ENCODE data around the gene HTATSF1.

HTATSF1 gene

GRCh38 chrX:136542281-136542680 is 44.9 kb downstream of the HTATSF1 start:
- Histone ChIP-seq H3K36me3 (ENCODE audit: insufficient read depth, low read length) (no peaks in the 10 kb centered on the region), H3K9ac (ENCODE audit: low read depth, low read length, poor library complexity, severe bottlenecking) (no peak overlapping the region), H4K20me1 (ENCODE audit: insufficient read depth, low read length, poor library complexity, severe bottlenecking) (no peaks in the 10 kb centered on the region), H3K9me3 (ENCODE audit: insufficient read depth, low read depth, low read length) (no peaks in the 10 kb centered on the region), H3K79me2 (ENCODE audit: insufficient read depth, low read length) (no peaks in the 10 kb centered on the region), H3K4me1 (ENCODE audit: insufficient read depth, low read length, poor library complexity, severe bottlenecking) (no peaks in the 10 kb centered on the region), H3K9me2 (replicated peaks; ENCODE audit: low read depth, low read length) (no peaks in the 10 kb centered on the region), H3K4me3 (ENCODE audit: low read length, poor library complexity, severe bottlenecking) (no peak overlapping the region), H3K27me3 (ENCODE audit: insufficient read depth, low read length, poor library complexity, severe bottlenecking) (no peaks in the 10 kb centered on the region), H3F3A (ENCODE audit: low read depth) (no peaks in the 10 kb centered on the region), H2AFZ (ENCODE audit: low read length) (no peak overlapping the region), H3K4me2 (ENCODE audit: low read depth, low read length, poor library complexity, severe bottlenecking) (no peak overlapping the region)
- no peak for TF ChIP-seq EZH2phosphoT487 (IDR thresholded peaks at IDR 0.05; ENCODE audit: borderline replicate concordance)
- TF ChIP-seq, protein P1, sequence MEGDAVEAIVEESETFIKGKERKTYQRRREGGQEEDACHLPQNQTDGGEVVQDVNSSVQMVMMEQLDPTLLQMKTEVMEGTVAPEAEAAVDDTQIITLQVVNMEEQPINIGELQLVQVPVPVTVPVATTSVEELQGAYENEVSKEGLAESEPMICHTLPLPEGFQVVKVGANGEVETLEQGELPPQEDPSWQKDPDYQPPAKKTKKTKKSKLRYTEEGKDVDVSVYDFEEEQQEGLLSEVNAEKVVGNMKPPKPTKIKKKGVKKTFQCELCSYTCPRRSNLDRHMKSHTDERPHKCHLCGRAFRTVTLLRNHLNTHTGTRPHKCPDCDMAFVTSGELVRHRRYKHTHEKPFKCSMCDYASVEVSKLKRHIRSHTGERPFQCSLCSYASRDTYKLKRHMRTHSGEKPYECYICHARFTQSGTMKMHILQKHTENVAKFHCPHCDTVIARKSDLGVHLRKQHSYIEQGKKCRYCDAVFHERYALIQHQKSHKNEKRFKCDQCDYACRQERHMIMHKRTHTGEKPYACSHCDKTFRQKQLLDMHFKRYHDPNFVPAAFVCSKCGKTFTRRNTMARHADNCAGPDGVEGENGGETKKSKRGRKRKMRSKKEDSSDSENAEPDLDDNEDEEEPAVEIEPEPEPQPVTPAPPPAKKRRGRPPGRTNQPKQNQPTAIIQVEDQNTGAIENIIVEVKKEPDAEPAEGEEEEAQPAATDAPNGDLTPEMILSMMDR (conservative IDR thresholded peaks at IDR 0.05; ENCODE audit: low read length): no peak

GRCh38 chrX:136546371-136546781 is 49.0 kb downstream of the HTATSF1 start:
- Histone ChIP-seq H3K4me3 (ENCODE audit: low read length, poor library complexity, severe bottlenecking) (no peak overlapping the region), H3K4me2 (ENCODE audit: low read depth, low read length, poor library complexity, severe bottlenecking) (no peak overlapping the region), H3K27me3 (ENCODE audit: insufficient read depth, low read length, poor library complexity, severe bottlenecking) (no peaks in the 10 kb centered on the region), H3K9ac (ENCODE audit: low read depth, low read length, poor library complexity, severe bottlenecking) (no peak overlapping the region), H3K36me3 (ENCODE audit: insufficient read depth, low read length) (no peaks in the 10 kb centered on the region), H3K4me1 (ENCODE audit: insufficient read depth, low read length, poor library complexity, severe bottlenecking) (no peaks in the 10 kb centered on the region), H2AFZ (ENCODE audit: low read length) (no peak overlapping the region), H3K9me3 (ENCODE audit: insufficient read depth, low read depth, low read length) (no peaks in the 10 kb centered on the region), H4K20me1 (ENCODE audit: insufficient read depth, low read length, poor library complexity, severe bottlenecking) (no peaks in the 10 kb centered on the region), H3K9me2 (replicated peaks; ENCODE audit: low read depth, low read length) (no peaks in the 10 kb centered on the region), H3F3A (ENCODE audit: low read depth) (no peaks in the 10 kb centered on the region), H3K79me2 (ENCODE audit: insufficient read depth, low read length) (no peaks in the 10 kb centered on the region)
- no peak for TF ChIP-seq EZH2phosphoT487 (IDR thresholded peaks at IDR 0.05; ENCODE audit: borderline replicate concordance)
- TF ChIP-seq, protein P1 (conservative IDR thresholded peaks at IDR 0.05; ENCODE audit: low read length): no peak

DNA sequence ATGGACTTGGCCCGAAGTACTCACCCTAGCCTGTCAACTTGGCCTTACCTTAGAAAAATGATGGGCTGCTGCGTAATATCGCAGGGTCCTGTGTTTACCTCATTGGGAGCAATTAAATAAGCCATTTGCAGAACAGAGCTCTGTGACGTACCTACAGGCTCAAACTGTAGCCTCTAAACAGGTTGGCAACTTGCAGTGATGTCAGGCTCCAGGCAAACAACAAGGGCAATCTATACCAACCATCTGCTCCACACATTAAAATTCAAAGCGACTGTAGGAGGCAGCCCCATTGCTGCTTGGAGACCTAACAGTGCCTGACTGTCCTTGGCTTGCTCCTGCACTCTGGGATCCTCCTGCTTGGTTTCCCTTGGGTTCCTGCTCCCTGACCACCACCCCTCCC is 51.8 kb downstream of the HTATSF1 start:
- Histone ChIP-seq H3K27me3 (ENCODE audit: insufficient read depth, low read length, poor library complexity, severe bottlenecking) (no peaks in the 10 kb centered on the region), H3K9me2 (replicated peaks; ENCODE audit: low read depth, low read length) (no peaks in the 10 kb centered on the region), H3F3A (ENCODE audit: low read depth) (no peaks in the 10 kb centered on the region), H3K4me1 (ENCODE audit: insufficient read depth, low read length, poor library complexity, severe bottlenecking) (no peaks in the 10 kb centered on the region), H2AFZ (ENCODE audit: low read length) (no peak overlapping the region), H3K9ac (ENCODE audit: low read depth, low read length, poor library complexity, severe bottlenecking) (no peak overlapping the region), H3K79me2 (ENCODE audit: insufficient read depth, low read length) (no peaks in the 10 kb centered on the region), H3K4me3 (ENCODE audit: low read length, poor library complexity, severe bottlenecking) (no peak overlapping the region), H3K36me3 (ENCODE audit: insufficient read depth, low read length) (no peaks in the 10 kb centered on the region), H3K4me2 (ENCODE audit: low read depth, low read length, poor library complexity, severe bottlenecking) (no peak overlapping the region), H3K9me3 (ENCODE audit: insufficient read depth, low read depth, low read length) (no peaks in the 10 kb centered on the region), H4K20me1 (ENCODE audit: insufficient read depth, low read length, poor library complexity, severe bottlenecking) (no peaks in the 10 kb centered on the region)
- TF ChIP-seq, protein P1 (conservative IDR thresholded peaks at IDR 0.05; ENCODE audit: low read length): no peak
- no peak for TF ChIP-seq EZH2phosphoT487 (IDR thresholded peaks at IDR 0.05; ENCODE audit: borderline replicate concordance)
